ENCODE measurements around the gene ARIH2. TPM values are rescaled to one million over a fixed set of nuclear protein-coding genes. Genes with fewer than 3 reads are reported as not detected.

ARIH2 gene
- total and polyA plus RNA-seq, 2 of the 8 experiments (the other 6 are each of a cell fraction or from before 2014, with no cell fraction given), result 72.9 to 136 TPM

DNA sequence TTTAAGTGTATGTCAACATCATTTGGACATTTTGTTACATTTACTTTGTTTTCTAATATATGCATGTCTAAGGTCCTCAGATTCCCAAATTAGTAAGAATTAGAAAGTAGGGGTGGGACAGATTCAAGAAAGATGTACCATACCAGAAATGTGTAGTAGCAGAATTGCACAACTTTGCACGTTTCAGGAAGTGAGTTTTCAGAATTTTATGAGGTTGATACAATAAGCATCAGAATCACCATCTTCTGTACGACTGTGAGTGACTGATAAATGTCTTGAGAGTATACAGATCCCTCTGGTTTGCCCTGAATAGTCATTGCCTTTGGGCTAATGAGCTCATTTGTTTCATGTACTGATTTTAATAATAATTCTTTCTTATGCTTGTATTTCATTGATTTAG lies 9.3 kb downstream of the ARIH2 start:
- peaks cover 12 to 16% of the 10 kb centered on the region in 2 experiments for H4K20me1 ChIP-seq (replicated peaks in 1 of 2; ENCODE audit: control insufficient read depth in 1 of 2, insufficient read depth in 2 of 2, low read length in 2 of 2)
- no peak overlapping the region for H2BK120ac ChIP-seq (replicated peaks; ENCODE audit: low read depth, low read length)
- peaks cover 6 to 55% (median 27%) of the 10 kb centered on the region in 4 experiments; a peak in 7 of 8 replicates for H3K36me3 ChIP-seq (ENCODE audit: control insufficient read depth in 2 of 4, insufficient read depth in 4 of 4, low read length in 3 of 4)
- no peak overlapping the region for H3K14ac ChIP-seq (ENCODE audit: insufficient read length)
- FAIRE-seq, result no peak
- no peaks in the 10 kb centered on the region for H3K23me2 ChIP-seq (ENCODE audit: low read depth, low read length)
- no peaks in the 10 kb centered on the region for H3K27me3 ChIP-seq (replicated peaks in 1 of 4; ENCODE audit: control insufficient read depth in 3 of 4, extremely low read depth in 1 of 4, insufficient read depth in 3 of 4, low read length in 3 of 4)
- 89% methylated on average over 2 of the region's 2 CpGs; no CpG with 5 or more reads in 1 of the 2 experiments for WGBS, 2 experiments (ENCODE audit: extremely low coverage in 1 of 2, insufficient coverage in 1 of 2, insufficient read length in 1 of 2, insufficient replicate concordance in 2 of 2, low coverage in 1 of 2, low lambda C conversion rate in 2 of 2, missing lambda C conversion rate in 1 of 2)
- no peak overlapping the region for H3K56ac ChIP-seq (replicated peaks; ENCODE audit: insufficient read length, low read depth, low read length)
- H3K4me2 ChIP-seq (ENCODE audit: insufficient read depth in 1 of 2, low read depth in 2 of 2, low read length in 2 of 2), result no peak overlapping the region
- no peaks in the 10 kb centered on the region for H3K4me1 ChIP-seq (replicated peaks in 1 of 4; ENCODE audit: control insufficient read depth in 3 of 4, insufficient read depth in 4 of 4, low read length in 3 of 4)
- H2AFZ ChIP-seq (ENCODE audit: low read length), result no peak overlapping the region
- CTCF ChIA-PET (ENCODE audit: partially characterized antibody), result interaction anchor here (0.6 to 4.0 kb wide), 3 partner anchors 8 to 188 kb away, joined by 3 to 14 read pairs (median 4); no protein-coding TSS in a partner anchor
- no peak overlapping the region for H4K91ac ChIP-seq (replicated peaks; ENCODE audit: insufficient read length, low read length)
- no peak overlapping the region for H2BK15ac ChIP-seq (ENCODE audit: low read length)
- no peak overlapping the region for H3K18ac ChIP-seq (ENCODE audit: extremely low read depth, low read length)
- H3K4ac ChIP-seq (replicated peaks; ENCODE audit: insufficient read length, low read depth, low read length), result no peak overlapping the region
- no peak overlapping the region for H2BK5ac ChIP-seq (ENCODE audit: low read depth, low read length)
- H3K9me3 ChIP-seq (ENCODE audit: insufficient read depth in 2 of 2, low read depth in 1 of 2, low read length in 1 of 2), result no peaks in the 10 kb centered on the region
- H3K9ac ChIP-seq (replicated peaks in 1 of 4; ENCODE audit: extremely low read depth in 1 of 4, low read depth in 3 of 4, low read length in 3 of 4), result no peak overlapping the region
- H3K79me2 ChIP-seq (ENCODE audit: control insufficient read depth in 1 of 2, insufficient read depth in 2 of 2, low read length in 2 of 2), result peaks cover 7 to 88% of the 10 kb centered on the region in 2 experiments
- peaks cover 7% of the 10 kb centered on the region for H3K79me1 ChIP-seq (ENCODE audit: low read depth, low read length)
- no peak overlapping the region for H3K4me3 ChIP-seq (ENCODE audit: extremely low read depth in 1 of 4, insufficient read depth in 2 of 4, low read depth in 3 of 4, low read length in 4 of 4)
- no peak overlapping the region for H2BK20ac ChIP-seq (ENCODE audit: low read length)
- no peak for DNase-seq (ENCODE audit: low read depth in 1 of 2, low spot score in 2 of 2)
- no peak overlapping the region for H4K8ac ChIP-seq (ENCODE audit: extremely low read depth, insufficient read depth, low read length)
- H4K5ac ChIP-seq (ENCODE audit: insufficient read length, low read depth, low read length), result no peak overlapping the region
- no peak overlapping the region for H3K23ac ChIP-seq (ENCODE audit: insufficient read length)
- H3K27ac ChIP-seq (ENCODE audit: low read depth, low read length), result no peak overlapping the region
- no peak overlapping the region for H2AK5ac ChIP-seq (ENCODE audit: low read depth, low read length)
- POLR2A ChIA-PET (ENCODE audit: partially characterized antibody), result no interaction called here
- no peak overlapping the region for H2BK12ac ChIP-seq (ENCODE audit: low read depth, low read length)
- TF ChIP-seq, protein P1, sequence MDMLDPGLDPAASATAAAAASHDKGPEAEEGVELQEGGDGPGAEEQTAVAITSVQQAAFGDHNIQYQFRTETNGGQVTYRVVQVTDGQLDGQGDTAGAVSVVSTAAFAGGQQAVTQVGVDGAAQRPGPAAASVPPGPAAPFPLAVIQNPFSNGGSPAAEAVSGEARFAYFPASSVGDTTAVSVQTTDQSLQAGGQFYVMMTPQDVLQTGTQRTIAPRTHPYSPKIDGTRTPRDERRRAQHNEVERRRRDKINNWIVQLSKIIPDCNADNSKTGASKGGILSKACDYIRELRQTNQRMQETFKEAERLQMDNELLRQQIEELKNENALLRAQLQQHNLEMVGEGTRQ (IDR thresholded peaks at IDR 0.05; ENCODE audit: low read length), result no peak
- TF ChIP-seq TAF1 (IDR thresholded peaks at IDR 0.05; ENCODE audit: low read depth, low read length) (no peak), SP1 (IDR thresholded peaks at IDR 0.05; ENCODE audit: low read depth, low read length) (no peak), RNF2 (IDR thresholded peaks at IDR 0.05; ENCODE audit: borderline replicate concordance, low read depth, low read length, missing control alignments, poor library complexity, severe bottlenecking) (no peak), HDAC2 (IDR thresholded peaks at IDR 0.05; ENCODE audit: borderline replicate concordance in 1 of 2, low read depth in 2 of 2, low read length in 2 of 2) (no peak), EGR1 (IDR thresholded peaks at IDR 0.05; ENCODE audit: borderline replicate concordance, low read depth, low read length) (no peak), PHF8 (conservative IDR thresholded peaks at IDR 0.05; ENCODE audit: low read depth, low read length) (no peak), GABPA (IDR thresholded peaks at IDR 0.05; ENCODE audit: borderline replicate concordance, insufficient read depth, low read length) (no peak), CHD2 (IDR thresholded peaks at IDR 0.05; ENCODE audit: low read length) (no peak), CTBP2 (IDR thresholded peaks at IDR 0.05; ENCODE audit: borderline replicate concordance, insufficient read depth, insufficient read length, low read length) (no peak), KDM5A (IDR thresholded peaks at IDR 0.05; ENCODE audit: low read length) (no peak)
- TF ChIP-seq, protein P2, sequence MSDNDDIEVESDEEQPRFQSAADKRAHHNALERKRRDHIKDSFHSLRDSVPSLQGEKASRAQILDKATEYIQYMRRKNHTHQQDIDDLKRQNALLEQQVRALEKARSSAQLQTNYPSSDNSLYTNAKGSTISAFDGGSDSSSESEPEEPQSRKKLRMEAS (IDR thresholded peaks at IDR 0.05), result no peak

Measured in H1 (cell line).